DOHH2 (cell line): ENCODE measurements around the gene OTOF.

ENCODE experiments used
- EZH2phosphoT487 ChIP-seq: fragments of 200-600 bp; sonication (generic); IDR thresholded peaks from 2 replicates; pipeline ENCODE4 v1.6.1; 2017; ENCODE audit warnings: borderline replicate concordance, mild to moderate bottlenecking, antibody characterized with exemption, low read length, moderate library complexity, mixed read lengths
- TF ChIP-seq, protein P1 (sequence below): fragments of 200-600 bp; sonication (generic); IDR thresholded peaks from one replicate; pipeline ENCODE4 v1.5.1; 2014; ENCODE audit warnings: antibody characterized with exemption, mild to moderate bottlenecking, low read depth, low read length; ENCODE audit not compliant: poor library complexity, severe bottlenecking

DNA sequence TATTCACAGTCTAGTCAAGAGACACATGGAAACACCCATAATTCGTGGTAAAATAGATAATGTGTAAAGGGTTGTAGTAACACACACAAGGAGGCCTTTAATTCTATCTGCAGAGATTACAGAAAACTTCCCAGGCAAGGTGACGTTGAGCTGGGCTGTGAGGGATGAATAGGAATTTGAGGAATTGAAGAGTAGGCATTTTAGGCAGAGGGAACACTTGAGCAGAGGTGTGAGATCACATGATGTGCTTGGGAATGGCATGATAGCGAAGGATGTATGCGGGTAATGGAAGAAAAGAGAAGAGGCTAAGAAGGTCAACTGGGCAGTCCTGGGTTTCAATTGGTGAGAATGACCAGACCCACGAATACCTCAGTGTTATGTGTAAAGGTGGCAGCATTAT, 56.0 kb downstream of the OTOF start:
- TF ChIP-seq, protein P1, sequence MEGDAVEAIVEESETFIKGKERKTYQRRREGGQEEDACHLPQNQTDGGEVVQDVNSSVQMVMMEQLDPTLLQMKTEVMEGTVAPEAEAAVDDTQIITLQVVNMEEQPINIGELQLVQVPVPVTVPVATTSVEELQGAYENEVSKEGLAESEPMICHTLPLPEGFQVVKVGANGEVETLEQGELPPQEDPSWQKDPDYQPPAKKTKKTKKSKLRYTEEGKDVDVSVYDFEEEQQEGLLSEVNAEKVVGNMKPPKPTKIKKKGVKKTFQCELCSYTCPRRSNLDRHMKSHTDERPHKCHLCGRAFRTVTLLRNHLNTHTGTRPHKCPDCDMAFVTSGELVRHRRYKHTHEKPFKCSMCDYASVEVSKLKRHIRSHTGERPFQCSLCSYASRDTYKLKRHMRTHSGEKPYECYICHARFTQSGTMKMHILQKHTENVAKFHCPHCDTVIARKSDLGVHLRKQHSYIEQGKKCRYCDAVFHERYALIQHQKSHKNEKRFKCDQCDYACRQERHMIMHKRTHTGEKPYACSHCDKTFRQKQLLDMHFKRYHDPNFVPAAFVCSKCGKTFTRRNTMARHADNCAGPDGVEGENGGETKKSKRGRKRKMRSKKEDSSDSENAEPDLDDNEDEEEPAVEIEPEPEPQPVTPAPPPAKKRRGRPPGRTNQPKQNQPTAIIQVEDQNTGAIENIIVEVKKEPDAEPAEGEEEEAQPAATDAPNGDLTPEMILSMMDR = no peak
- TF ChIP-seq EZH2phosphoT487 = no peak
